ENCODE data around the gene SMC4. TPM values are rescaled to one million over a fixed set of nuclear protein-coding genes. Genes with fewer than 3 reads are reported as not detected.

The SMC4 gene
- total and polyA plus RNA-seq, 10 of the 15 experiments (the other 5 are each of a cell fraction or from before 2014, with no cell fraction given) = 75.6 to 288 (median 136) TPM

- TF ChIP-seq ZBTB40 (IDR thresholded peaks at IDR 0.05; ENCODE audit: borderline replicate concordance) = 0 out of 2 replicates have a peak, but pooled peaks have one; percentile 32
- no peak for TF ChIP-seq E2F4 (IDR thresholded peaks at IDR 0.05; ENCODE audit: low read depth, low read length)
- TF ChIP-seq, protein P1, sequence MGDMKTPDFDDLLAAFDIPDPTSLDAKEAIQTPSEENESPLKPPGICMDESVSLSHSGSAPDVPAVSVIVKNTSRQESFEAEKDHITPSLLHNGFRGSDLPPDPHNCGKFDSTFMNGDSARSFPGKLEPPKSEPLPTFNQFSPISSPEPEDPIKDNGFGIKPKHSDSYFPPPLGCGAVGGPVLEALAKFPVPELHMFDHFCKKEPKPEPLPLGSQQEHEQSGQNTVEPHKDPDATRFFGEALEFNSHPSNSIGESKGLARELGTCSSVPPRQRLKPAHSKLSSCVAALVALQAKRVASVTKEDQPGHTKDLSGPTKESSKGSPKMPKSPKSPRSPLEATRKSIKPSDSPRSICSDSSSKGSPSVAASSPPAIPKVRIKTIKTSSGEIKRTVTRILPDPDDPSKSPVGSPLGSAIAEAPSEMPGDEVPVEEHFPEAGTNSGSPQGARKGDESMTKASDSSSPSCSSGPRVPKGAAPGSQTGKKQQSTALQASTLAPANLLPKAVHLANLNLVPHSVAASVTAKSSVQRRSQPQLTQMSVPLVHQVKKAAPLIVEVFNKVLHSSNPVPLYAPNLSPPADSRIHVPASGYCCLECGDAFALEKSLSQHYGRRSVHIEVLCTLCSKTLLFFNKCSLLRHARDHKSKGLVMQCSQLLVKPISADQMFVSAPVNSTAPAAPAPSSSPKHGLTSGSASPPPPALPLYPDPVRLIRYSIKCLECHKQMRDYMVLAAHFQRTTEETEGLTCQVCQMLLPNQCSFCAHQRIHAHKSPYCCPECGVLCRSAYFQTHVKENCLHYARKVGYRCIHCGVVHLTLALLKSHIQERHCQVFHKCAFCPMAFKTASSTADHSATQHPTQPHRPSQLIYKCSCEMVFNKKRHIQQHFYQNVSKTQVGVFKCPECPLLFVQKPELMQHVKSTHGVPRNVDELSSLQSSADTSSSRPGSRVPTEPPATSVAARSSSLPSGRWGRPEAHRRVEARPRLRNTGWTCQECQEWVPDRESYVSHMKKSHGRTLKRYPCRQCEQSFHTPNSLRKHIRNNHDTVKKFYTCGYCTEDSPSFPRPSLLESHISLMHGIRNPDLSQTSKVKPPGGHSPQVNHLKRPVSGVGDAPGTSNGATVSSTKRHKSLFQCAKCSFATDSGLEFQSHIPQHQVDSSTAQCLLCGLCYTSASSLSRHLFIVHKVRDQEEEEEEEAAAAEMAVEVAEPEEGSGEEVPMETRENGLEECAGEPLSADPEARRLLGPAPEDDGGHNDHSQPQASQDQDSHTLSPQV (IDR thresholded peaks at IDR 0.05) = no peak
- peak; percentile 28; the same call in 1 of the 2 replicates for TF ChIP-seq MTA2 (IDR thresholded peaks at IDR 0.05; ENCODE audit: low read depth)
- no peak for TF ChIP-seq KAT2A (conservative IDR thresholded peaks at IDR 0.05; ENCODE audit: control insufficient read depth, low read depth, low read length)
- no peak for TF ChIP-seq NRF1 (conservative IDR thresholded peaks at IDR 0.05; ENCODE audit: low read depth, low read length)
- TF ChIP-seq SUPT20H (IDR thresholded peaks at IDR 0.05; ENCODE audit: borderline replicate concordance, control insufficient read depth, low read depth, low read length) = no peak
- TF ChIP-seq, protein P2, sequence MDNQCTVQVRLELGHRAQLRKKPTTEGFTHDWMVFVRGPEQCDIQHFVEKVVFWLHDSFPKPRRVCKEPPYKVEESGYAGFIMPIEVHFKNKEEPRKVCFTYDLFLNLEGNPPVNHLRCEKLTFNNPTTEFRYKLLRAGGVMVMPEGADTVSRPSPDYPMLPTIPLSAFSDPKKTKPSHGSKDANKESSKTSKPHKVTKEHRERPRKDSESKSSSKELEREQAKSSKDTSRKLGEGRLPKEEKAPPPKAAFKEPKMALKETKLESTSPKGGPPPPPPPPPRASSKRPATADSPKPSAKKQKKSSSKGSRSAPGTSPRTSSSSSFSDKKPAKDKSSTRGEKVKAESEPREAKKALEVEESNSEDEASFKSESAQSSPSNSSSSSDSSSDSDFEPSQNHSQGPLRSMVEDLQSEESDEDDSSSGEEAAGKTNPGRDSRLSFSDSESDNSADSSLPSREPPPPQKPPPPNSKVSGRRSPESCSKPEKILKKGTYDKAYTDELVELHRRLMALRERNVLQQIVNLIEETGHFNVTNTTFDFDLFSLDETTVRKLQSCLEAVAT (IDR thresholded peaks at IDR 0.05) = peak; percentile 70; the same call in 1 of the 2 replicates
- TF ChIP-seq ZNF217 (IDR thresholded peaks at IDR 0.05) = peak; percentile 96
- peak; percentile 33; the same call in 1 of the 2 replicates for TF ChIP-seq ZBED1 (IDR thresholded peaks at IDR 0.05; ENCODE audit: borderline replicate concordance)
- TF ChIP-seq RELB (IDR thresholded peaks at IDR 0.05; ENCODE audit: low read depth) = peak; percentile 88
- peak; percentile 88 for TF ChIP-seq SMARCA5 (IDR thresholded peaks at IDR 0.05)
- TF ChIP-seq, protein P3, sequence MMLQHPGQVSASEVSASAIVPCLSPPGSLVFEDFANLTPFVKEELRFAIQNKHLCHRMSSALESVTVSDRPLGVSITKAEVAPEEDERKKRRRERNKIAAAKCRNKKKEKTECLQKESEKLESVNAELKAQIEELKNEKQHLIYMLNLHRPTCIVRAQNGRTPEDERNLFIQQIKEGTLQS (IDR thresholded peaks at IDR 0.05; ENCODE audit: borderline replicate concordance, extremely low read depth, low read depth, low read length) = no peak
- 0 out of 2 replicates have a peak, but pooled peaks have one; percentile 32 for TF ChIP-seq WRNIP1 (IDR thresholded peaks at IDR 0.05; ENCODE audit: borderline replicate concordance, low read depth, low read length)
Measured at GRCh38 chr3:160448845-160449635, 49.6 kb downstream of the SMC4 start (continued).

Data from GM12878 (cell line).